CD4-positive, alpha-beta T cell treated with Interleukin-4 for 1 hour (primary cell): ENCODE results near the gene EXOC4.

Experiments
- DNase-seq, 2 donors: peaks; one replicate each; pipeline ENCODE4 v3.0.0-alpha.2; 2020 to 2022

The EXOC4 gene

GRCh38 chr7:133646472-133647315, 393.8 kb downstream of the EXOC4 start:
- DNase-seq, result no peak

GRCh38 chr7:133649593-133649992, 396.7 kb downstream of the EXOC4 start:
- DNase-seq, result no peak

GRCh38 chr7:133650069-133650468, 397.2 kb downstream of the EXOC4 start:
- no peak for DNase-seq

DNA sequence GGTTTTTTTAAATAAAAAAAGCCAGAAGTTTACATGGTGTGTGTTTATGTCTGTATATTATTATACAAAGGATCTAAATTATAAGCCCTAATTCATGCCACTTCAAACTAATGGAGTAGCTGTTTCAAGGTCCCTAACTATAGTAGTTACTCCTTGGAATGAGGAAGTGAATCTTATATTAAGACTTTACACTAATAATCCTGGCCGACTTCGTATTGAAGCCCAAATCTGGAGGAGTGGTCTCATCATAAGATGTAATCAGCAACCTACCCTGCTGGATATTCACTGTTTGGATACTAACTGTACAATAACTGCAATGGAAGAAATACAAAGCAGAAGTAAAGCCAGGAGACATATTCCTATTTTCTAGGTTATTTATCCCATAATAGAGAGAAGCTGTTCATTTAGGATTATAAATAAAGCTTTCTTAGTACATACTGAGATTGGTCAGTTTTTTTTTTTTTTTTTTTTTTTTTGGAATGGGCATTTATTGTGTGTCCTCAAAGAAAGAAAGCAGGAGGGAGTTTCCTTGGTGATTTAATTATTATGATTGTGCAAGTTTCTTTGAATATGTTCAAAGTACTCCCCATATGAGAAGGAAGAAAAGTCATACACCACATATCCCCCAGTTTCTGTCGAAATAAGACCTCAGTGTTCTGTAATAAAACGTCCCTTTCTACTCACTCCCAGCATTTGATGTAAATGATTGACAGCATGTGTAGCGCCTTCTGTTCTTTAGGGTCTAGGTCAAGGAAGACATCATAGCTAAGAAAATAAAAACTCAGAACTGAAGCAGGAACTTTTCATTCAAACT, 397.8 kb downstream of the EXOC4 start:
- DNase-seq, result no peak

GRCh38 chr7:133652547-133652946, 399.7 kb downstream of the EXOC4 start:
- DNase-seq, result no peak

DNA sequence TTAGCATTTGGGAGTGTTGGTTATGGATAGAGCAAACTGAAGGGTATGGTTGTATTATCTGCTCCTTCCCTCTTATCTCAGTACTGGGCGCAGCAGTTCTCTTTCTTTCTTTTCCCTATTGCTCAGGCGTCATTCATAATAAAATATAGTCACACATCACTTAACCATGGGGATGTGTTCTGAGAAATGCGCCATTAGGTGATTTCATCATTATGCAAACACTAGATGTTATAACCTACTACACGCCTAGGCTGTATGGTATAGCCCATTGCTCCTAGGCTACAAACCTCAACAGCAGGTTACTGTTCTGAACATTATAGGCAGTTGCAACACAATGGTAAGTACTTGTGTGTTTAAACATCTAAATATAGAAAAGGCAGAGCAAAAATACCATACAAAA, 401.7 kb downstream of the EXOC4 start:
- no peak for DNase-seq

DNA sequence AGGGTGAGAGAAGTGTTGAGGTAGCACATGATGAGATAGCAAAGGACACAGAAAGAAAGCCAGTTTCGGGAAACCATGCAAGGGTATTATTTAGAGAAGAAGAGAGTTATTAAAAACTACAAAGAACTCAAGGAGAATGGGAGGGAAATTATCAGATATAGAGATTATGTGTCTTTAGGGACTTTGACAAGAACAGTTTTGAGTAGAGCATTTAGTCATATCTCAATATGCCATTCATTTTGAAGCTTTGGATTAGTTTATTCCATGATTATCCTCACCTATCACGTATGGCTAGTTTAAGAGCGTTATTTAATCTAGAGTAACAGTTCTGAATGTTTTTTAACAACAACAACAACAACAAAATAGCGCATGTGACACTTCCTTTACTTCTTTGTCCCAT, 409.4 kb downstream of the EXOC4 start:
- DNase-seq, result no peak

- DNase-seq, result no peak
These were observed 410.0 kb downstream of the EXOC4 start for GRCh38 chr7:133662830-133663229.

DNA sequence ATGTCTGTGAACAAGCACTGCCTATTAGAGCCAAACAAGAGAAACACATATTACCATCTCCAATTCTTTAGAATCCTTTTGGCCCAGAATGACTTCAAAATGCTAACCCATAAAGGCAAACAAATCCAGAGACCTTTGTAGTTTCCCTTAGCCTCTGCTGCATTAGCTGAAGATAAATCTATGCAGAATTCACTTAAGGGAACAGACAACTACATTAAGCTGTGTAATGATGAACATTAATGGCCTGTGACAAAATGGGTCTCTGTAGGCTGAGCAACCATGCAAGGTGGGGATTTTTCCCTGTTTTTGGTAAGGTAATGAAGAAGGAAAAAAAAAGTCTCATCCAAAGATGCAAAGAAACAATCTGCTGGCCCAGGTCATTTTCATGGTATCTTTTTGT, 411.6 kb downstream of the EXOC4 start:
- no peak for DNase-seq

GRCh38 chr7:133668296-133669060, 415.6 kb downstream of the EXOC4 start:
- no peak for DNase-seq

- no peak for DNase-seq
These were observed 416.2 kb downstream of the EXOC4 start for GRCh38 chr7:133669061-133669455.

- DNase-seq, result no peak
These were observed 417.4 kb downstream of the EXOC4 start for GRCh38 chr7:133670250-133670649.

DNA sequence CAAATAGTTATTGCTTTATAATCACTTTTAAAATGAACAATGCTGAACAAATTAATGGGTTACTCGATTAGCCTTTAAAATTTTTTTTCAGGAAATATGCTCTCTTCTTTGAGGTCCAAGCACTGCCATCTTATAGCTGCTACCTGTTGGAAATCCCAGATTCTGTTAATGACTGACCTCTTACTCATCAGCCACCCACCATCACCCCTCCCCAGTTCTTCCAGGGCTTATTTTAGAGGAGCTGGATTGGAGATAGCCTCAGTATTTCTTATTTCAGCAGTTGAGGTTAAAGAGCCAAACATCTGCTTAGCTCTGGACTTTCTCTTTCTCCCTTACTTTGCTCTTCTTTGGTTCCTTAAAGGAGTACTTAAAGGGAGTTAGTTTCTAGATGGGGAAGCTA, 420.0 kb downstream of the EXOC4 start:
- DNase-seq, result no peak

- no peak for DNase-seq
These were observed 421.3 kb downstream of the EXOC4 start for GRCh38 chr7:133674079-133674763.

- no peak for DNase-seq
These were observed 422.8 kb downstream of the EXOC4 start for GRCh38 chr7:133675510-133676218.

GRCh38 chr7:133676805-133677370, 424.0 kb downstream of the EXOC4 start:
- DNase-seq, result no peak

DNA sequence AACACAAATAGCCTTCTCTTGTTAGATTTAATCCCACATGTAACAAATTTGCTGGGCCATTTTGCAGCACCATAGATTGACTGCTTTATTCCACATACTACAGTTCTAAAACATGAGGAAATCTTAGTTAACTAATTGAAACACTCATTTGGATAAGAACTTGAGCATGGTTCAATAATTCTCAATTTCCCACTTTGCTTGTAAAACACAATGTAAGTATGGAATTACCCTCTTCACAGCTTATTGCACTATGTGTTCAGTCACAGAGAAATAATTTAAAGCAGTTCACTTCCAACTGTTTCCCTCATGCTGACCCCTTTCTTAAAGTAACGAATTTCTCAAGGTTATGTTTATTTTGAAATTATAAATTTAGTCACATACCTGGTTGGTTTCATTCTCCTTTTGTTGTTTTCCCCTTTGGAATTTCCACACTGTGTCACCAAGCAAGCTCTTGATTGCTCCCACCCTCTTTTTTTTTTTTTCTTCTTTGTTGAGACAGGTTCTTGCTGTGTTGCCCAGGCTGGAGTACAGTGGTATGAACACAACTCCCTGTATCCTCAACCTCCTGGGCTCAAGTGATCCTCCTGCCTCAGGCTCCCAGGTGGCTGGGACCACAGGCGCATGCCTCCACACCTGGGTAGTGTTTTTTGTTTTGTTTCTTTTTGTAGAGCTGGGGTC, 425.4 kb downstream of the EXOC4 start:
- no peak for DNase-seq

DNA sequence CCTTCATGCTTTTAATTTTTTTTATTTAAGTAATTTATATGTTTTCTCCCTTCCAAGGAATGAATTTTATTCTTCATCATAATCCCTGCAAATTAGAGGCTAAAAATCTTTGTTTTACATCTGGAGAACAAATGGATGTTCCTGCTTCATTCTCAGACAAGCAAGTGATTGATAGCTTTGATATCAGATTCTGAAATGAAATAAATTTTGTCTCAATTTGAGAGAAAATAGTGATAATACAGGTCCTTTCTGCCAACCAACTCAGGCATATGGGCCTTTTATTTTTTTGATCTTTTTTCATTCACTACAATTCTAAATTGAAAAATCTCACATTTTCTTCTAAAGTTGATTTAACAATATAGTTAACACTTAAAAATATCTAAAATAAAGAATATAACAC, 427.1 kb downstream of the EXOC4 start:
- DNase-seq, result no peak

- no peak for DNase-seq
These were observed 428.7 kb downstream of the EXOC4 start for GRCh38 chr7:133681529-133681928.

DNA sequence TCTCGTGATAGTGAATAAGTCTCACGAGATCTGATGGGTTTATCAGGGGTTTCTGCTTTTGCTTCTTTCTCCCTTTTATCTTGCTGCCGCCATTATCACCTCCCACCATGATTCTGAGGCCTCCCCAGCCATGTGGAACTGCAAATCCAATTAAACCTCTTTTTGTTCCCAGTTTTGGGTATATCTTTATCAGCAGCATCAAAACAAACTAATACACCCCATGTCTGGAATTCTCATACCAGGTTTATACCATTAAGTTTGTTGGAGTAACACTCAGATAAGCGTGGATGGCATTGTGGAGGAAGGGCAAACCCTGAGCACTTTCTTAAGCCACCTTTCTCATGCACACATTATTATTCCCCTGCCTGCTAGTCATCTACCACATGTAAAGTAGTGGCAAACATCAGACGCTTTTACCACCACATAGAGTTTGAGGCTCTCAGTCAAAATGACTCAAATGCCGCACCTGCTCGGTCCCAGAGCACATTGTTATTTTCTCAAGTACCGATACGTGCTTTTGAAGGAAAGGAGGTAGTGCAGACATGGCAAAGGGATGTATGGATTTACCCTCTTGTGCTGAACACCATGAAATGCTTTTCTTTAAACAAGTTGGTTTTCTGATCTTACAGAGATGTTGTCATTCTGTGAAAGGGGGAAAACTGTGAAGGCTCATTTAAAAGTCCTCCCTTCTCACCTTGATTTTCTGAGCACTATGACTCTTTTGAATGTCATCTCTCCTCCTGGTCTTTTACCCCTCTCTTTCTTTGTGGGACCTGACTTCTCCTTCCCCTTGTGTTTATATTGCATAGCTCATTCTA, 429.7 kb downstream of the EXOC4 start:
- no peak for DNase-seq

- DNase-seq, result no peak
These were observed 430.2 kb downstream of the EXOC4 start for GRCh38 chr7:133683182-133683454.
